Calu3 (cell line): ENCODE measurements around the gene PCP4. TPM values are rescaled to one million over a fixed set of nuclear protein-coding genes. Genes with fewer than 3 reads are reported as not detected.
"Not testable (repeated sequence)": the region's sequence is repeated elsewhere in the genome, so short reads cannot be mapped to it uniquely, and the experiment has no call there.

Source experiments
- BruUV-seq: library from RNA; stranded (reverse); fragments of 400-500 nt; replicated peaks from 2 replicates; lab custom pipeline; 2021; lab: Mats Ljungman, UMichigan
- CTCF ChIA-PET: fragments of 300-600 bp; sonication (Branson Sonifier 250); formaldehyde crosslinking; loops from one replicate; lab custom pipeline; 2022; ENCODE audit warnings: antibody characterized with exemption; lab: Charles Lee
- DNase-seq: peaks from one replicate; pipeline ENCODE4 v3.0.0; 2022
- H3K27ac Mint-ChIP-seq: one replicate; pipeline ENCODE4 v1.8.0; 2022; ENCODE audit warnings: mixed read lengths; ENCODE audit not compliant: unreplicated experiment
- H3K27me3 Mint-ChIP-seq: one replicate; pipeline ENCODE4 v1.8.0; 2022; ENCODE audit warnings: mixed read lengths; ENCODE audit not compliant: unreplicated experiment
- H3K36me3 Mint-ChIP-seq: one replicate; pipeline ENCODE4 v1.8.0; 2022; ENCODE audit warnings: mild to moderate bottlenecking, moderate library complexity, mixed read lengths; ENCODE audit not compliant: insufficient read depth, unreplicated experiment
- H3K4me1 Mint-ChIP-seq: one replicate; pipeline ENCODE4 v1.8.0; 2022; ENCODE audit warnings: mild to moderate bottlenecking, low read depth, mixed read lengths; ENCODE audit not compliant: unreplicated experiment
- H3K4me3 Mint-ChIP-seq: one replicate; pipeline ENCODE4 v1.8.0; 2022; ENCODE audit warnings: mild to moderate bottlenecking, low read depth, moderate library complexity, mixed read lengths; ENCODE audit not compliant: unreplicated experiment
- H3K9me3 Mint-ChIP-seq: one replicate; pipeline ENCODE4 v1.8.0; 2022; ENCODE audit warnings: low read depth, mixed read lengths; ENCODE audit not compliant: unreplicated experiment
- intact Hi-C: fragments of 100-400 bp; cut with micrococcal nuclease; formaldehyde crosslinking; loops from one replicate; pipeline ENCODE4 v1.10.0; 2022; ENCODE audit not compliant: unreplicated experiment
- total RNA-seq: library from RNA; stranded (reverse); gene quantifications from 2 replicates; pipeline ENCODE4 v1.2.3, GENCODE V29; 2022
- TF ChIP-seq, protein P1 (sequence below): fragments of 200-600 bp; IDR thresholded peaks from one replicate; pipeline ENCODE4 v1.8.0; 2022; ENCODE audit warnings: antibody characterized with exemption; ENCODE audit not compliant: unreplicated experiment

The PCP4 gene
- total RNA-seq, 1 experiment from 2014 or later: not detected

DNA sequence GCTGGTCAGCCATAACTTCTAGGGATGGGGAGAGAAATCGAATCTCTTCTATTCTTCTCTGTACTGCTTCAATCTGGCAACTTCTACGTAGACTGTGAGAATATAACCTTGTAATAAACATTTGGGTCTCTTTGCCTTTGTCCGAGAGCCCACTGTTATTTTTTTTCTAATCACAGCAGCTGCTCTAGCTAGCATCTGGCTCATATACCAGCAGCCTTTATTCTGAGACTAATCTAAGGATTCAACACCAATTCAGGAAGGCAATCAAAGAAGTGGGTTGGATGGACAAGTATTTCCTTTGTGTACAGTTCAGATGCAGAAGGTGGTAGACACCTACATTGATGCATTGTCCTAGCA, 15.6 kb downstream of the PCP4 start:
- intact Hi-C loops: no loop called here
- Mint-ChIP-seq H3K4me3 (no peak overlapping the region), H3K9me3 (no peaks in the 10 kb centered on the region), H3K27me3 (peaks cover 21% of the 10 kb centered on the region), H3K4me1 (no peaks in the 10 kb centered on the region), H3K36me3 (no peaks in the 10 kb centered on the region), H3K27ac (no peak overlapping the region)
- TF ChIP-seq, protein P1, sequence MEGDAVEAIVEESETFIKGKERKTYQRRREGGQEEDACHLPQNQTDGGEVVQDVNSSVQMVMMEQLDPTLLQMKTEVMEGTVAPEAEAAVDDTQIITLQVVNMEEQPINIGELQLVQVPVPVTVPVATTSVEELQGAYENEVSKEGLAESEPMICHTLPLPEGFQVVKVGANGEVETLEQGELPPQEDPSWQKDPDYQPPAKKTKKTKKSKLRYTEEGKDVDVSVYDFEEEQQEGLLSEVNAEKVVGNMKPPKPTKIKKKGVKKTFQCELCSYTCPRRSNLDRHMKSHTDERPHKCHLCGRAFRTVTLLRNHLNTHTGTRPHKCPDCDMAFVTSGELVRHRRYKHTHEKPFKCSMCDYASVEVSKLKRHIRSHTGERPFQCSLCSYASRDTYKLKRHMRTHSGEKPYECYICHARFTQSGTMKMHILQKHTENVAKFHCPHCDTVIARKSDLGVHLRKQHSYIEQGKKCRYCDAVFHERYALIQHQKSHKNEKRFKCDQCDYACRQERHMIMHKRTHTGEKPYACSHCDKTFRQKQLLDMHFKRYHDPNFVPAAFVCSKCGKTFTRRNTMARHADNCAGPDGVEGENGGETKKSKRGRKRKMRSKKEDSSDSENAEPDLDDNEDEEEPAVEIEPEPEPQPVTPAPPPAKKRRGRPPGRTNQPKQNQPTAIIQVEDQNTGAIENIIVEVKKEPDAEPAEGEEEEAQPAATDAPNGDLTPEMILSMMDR: no peak
- BruUV-seq: no TSS peak
- DNase-seq: no peak
- CTCF ChIA-PET: interaction anchor here (0.7 kb wide), 1 partner anchor 76 kb away, joined by 3 read pairs; no protein-coding TSS in a partner anchor

DNA sequence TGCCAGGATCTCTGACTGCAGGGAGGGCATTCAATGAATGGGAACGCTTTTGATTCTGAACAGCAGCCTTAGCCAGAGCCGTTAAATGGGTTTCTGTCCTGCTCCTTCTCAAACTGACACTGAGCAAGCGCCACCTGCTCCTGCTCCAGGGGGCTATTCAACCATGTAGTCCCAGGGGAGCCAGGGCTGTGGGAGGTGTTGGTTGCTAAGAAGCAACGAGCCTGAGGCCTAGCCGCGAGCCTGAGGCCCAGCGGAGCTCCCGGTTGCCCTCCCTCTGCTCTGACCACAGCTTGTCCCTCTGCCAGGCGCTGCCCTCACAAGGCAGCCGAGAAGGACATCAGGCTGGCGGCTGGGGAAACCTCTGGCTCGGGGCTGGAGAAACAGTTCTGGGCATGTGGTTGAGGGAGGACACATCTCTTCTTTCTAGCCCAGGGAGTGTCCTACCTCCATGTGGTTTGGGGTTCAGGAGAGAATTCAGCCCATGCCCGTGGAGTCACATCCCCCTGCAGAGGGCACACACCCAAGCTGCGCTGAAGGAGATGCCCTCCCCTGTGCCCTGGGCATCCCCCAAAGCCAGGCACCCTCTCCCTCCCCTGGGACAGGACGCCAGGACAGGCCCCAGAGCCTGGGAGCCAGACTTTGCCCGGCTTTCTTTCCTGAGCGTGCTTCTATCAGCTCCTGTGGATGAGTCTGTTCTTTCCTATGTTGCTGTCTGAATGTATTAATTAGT, 18.0 kb downstream of the PCP4 start:
- no peaks in the 10 kb centered on the region for H3K36me3 Mint-ChIP-seq
- intact Hi-C loops: no loop called here
- H3K4me3 Mint-ChIP-seq: no peak overlapping the region
- DNase-seq: no peak
- no peaks in the 10 kb centered on the region for H3K4me1 Mint-ChIP-seq
- peaks cover 12% of the 10 kb centered on the region for H3K27me3 Mint-ChIP-seq
- CTCF ChIA-PET: no interaction called here
- H3K27ac Mint-ChIP-seq: no peak overlapping the region
- H3K9me3 Mint-ChIP-seq: no peaks in the 10 kb centered on the region
- BruUV-seq: no TSS peak
- TF ChIP-seq, protein P1: no peak

- Mint-ChIP-seq H3K27me3 (peaks cover 19% of the 10 kb centered on the region), H3K4me1 (no peaks in the 10 kb centered on the region), H3K27ac (no peak overlapping the region), H3K4me3 (no peak overlapping the region), H3K36me3 (no peaks in the 10 kb centered on the region), H3K9me3 (no peaks in the 10 kb centered on the region)
- TF ChIP-seq, protein P1: no peak
- no peak for DNase-seq
- CTCF ChIA-PET: interaction anchor here (0.5 kb wide), 1 partner anchor 14 kb away, joined by 4 read pairs; no protein-coding TSS in a partner anchor
- intact Hi-C loops: no loop called here
- BruUV-seq: no TSS peak
Measured at GRCh38 chr21:39888848-39889247, 21.6 kb downstream of the PCP4 start.

GRCh38 chr21:39891111-39891510, 23.9 kb downstream of the PCP4 start:
- no peak overlapping the region for H3K27ac Mint-ChIP-seq
- no TSS peak for BruUV-seq
- H3K4me3 Mint-ChIP-seq: no peak overlapping the region
- CTCF ChIA-PET: no interaction called here
- no peaks in the 10 kb centered on the region for H3K36me3 Mint-ChIP-seq
- intact Hi-C loops: no loop called here
- H3K27me3 Mint-ChIP-seq: peaks cover 40% of the 10 kb centered on the region
- H3K4me1 Mint-ChIP-seq: no peaks in the 10 kb centered on the region
- DNase-seq: no peak
- no peaks in the 10 kb centered on the region for H3K9me3 Mint-ChIP-seq
- TF ChIP-seq, protein P1: no peak

- intact Hi-C loops, H3K27ac Mint-ChIP-seq, BruUV-seq, H3K9me3 Mint-ChIP-seq, DNase-seq, H3K36me3 Mint-ChIP-seq, H3K4me3 Mint-ChIP-seq, H3K4me1 Mint-ChIP-seq, CTCF ChIA-PET: not testable (repeated sequence)
- peaks cover 44% of the 10 kb centered on the region for H3K27me3 Mint-ChIP-seq
Measured at GRCh38 chr21:39891863-39892262, 24.6 kb downstream of the PCP4 start.
